GM18520 (cell line): Measurements from ENCODE around the gene PDCD4.
A peak's percentile ranks its signal among the peaks of the same experiment; 100 is the strongest.

Experiments used
- ATAC-seq: cut with Tn5 transposase; IDR thresholded peaks from one replicate; pipeline ENCODE4 v1.9.1; 2021; ENCODE audit not compliant: unreplicated experiment

PDCD4 gene

DNA sequence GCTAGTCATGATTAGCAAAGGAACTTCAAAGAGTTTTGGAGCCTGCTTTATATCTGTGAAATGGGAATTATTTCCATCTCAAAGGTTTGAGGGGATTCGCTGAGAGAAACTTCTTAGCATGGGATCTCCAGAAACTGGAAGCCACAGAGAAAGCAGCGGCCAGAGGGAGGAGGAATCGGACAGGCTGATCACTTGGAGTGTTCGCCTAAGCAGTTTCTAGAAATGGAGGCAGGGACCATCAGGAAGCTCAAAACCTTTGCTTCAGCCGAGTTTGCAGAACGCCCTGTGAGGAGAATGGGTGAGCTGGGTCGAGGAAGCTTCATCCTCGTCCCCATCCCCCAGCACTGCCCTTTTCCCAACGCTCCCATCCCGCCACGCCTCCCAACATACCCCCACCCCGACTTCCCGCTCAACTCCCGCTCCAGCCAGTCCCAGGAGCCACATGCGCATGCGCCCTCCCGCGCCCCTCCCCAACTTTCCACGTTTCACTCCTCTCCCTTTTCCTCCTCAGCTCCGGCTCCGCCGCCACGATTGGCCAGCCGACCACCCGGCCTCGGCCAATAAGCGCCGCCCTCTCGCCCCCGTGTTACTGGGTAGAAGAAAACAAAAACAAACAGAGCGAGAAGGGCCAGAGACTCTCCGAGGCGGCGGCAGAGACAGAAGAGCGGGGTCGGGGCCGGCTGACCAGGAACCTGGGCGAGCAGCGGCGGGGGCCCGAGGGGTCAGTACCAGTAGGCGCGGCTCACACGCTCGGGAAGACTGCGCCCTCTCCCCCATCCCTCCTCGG, at the start of gene PDCD4:
Gene PDCD4 (plus strand): TSS at position 631 of the 787 bp plus-strand sequence. CDS start 4,100 bp downstream, outside the sequence.
- ATAC-seq, result peak; percentile 56

DNA sequence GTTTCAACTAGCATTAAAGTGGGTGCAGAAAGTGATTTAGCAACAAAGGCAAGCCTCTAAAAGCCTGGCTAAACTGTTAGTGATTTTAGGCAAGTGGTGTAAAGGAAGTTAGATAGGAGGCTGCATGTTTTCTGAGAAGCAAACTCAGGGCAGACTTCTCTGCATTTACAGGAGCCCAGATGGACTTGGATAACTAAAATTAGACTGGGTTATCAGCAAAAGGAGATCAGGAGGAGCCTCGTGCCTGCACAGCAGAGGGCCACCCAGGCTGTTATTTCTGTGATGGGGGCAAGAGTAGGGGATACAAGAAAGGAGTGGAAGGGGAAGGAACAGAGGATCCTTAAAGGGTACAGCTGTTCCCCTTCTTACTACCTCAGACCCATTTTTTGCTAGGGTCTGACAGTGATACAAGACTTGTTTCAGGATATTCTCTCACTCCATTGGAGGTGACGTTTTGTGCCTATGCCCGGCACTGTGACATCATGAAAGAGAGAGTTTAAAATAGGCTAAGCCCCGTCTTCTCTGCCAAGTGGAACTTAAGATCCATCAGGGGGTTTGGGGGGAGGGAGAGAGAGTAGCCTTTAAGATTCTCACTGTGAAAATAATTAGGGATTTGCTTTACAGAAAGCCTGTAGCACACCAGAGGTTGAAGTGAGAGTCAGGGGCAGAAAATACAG, 49.6 kb upstream of the PDCD4 start:
- ATAC-seq, result no peak

DNA sequence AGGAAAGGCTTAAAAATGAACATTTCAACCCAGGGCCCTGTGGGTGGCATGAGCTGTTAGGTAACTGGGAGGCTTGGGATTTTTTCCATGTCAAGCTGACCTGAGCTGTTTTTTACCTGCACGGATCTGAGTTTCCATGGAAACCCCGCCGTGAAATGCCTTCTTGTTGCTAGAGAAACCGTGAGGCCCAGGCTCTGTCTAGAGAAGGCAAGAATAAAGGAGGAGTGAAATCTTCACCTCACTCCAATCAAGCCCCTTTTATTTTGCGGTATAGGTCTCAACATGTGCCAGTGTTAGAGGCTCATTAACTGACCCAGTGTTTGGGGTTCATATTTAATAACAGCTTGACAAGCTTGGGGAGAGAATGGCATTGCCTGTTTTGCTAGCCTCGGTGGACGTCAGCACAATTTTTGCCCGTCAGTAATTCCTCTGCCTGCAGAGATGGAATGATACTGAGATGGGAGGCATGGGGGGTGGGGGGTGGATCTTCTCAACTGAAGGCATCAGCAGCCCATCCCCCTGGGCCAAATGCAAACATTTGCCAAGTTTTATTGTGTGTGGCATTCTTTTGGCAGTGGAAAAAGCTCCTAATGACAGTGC, 48.9 kb upstream of the PDCD4 start:
- no peak for ATAC-seq

DNA sequence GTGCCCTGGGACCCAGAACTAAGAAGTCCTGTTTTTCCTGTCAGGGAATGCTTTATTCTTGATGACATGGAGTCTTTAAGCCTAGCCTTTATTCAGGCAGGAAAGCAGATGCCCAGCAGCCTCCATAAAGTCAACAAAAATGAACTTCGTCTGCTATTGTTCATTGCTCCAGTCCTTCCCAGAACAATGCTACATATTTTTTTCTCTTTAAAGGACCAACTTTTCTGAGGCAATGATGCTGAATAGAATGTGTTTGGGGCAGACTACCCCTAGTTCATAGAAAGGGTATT, 47.6 kb upstream of the PDCD4 start:
- no peak for ATAC-seq

DNA sequence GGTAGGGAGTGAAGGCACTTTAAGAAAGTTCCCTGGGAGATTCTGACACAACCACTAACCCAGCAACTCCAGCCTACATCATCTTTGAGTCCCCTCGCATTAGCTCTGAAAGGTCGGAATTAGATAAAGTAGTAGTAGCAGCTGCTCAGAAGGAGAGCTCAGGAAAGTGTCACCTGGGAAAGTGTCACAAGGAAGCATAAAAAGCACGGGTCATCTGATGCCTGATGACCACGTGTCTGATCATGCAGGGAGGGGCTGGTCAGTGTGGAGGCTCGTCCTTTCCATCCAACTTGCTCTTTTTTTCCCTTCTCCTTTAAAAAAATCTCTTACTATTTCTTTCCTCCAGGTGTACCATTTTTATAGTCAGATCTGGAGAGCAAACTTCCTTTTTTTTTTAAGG, 47.1 kb upstream of the PDCD4 start:
- ATAC-seq, result no peak

DNA sequence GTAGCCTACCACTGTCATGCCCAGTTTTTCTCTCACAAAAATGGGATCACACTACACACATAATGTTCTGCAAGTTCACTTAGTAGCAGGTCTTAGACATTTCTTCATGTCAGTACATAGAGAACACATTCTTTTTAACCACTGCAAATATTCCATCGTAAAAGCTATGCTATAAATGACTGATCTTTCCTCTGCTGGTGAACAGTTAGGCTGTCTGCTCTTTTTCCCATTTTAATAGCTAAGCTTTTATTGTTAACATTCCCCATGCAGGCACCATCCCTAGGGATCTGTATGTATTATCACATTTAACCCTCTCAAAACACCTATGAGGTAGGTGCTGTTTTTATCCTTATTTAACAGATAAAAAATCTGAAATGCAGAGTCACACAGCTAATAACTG, 46.2 kb upstream of the PDCD4 start:
- no peak for ATAC-seq

DNA sequence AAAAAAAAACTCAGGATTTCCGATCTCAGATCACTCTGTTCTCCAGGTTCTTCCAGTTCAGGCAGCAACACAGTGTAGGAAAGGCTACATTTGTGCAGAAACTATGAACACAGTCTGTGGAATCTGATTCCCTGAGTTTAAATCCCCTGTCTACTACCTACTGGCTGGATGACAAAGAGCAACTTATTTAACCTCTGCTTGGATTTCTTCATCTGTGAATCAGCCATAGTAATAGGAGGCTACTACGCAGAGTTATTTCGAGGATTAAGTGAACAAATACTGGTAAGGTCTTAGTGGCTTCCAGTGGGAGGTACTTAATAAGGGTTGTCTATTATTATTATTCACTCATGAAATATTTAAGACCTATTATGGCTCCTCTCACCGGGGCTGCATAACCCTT, 44.3 kb upstream of the PDCD4 start:
- ATAC-seq, result no peak

DNA sequence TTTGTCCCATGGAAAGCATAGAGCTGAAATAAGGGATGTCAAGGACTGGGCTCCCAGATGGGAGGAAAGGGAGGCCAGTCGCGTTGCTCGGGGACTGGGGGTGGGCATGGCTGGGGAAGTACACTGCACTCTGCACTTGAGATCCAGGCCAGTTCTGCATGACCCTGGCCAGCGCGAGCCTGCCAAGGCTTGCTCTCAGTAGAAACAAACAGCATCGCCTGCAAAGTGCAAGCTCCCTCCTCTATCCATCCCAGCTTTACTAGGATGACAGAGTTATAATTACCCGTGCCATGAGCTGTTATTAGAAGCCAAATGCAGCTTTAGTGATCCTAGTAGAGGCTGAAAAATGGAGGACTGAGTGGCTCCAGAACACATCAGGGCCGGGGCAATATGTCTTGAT, 43.9 kb upstream of the PDCD4 start:
- no peak for ATAC-seq

DNA sequence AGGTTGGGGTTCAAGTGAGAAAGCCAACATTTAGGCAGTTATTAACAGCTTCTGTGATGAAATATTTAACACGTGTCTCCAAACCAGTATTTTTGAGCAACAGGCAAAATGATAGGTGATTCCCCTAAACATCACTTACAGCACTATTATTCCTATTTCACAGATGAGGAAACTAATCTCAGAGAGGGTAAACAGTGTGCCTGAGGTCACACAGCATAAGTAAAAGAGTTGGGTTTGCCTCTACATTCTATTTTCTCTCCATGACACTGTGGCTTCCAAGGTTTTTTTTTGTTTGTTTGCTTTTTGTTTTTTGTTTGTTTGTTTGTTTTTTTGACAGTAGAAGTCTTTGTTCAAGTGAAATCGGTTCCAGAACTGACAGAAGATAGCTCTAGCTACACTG, 43.2 kb upstream of the PDCD4 start:
- ATAC-seq, result no peak

DNA sequence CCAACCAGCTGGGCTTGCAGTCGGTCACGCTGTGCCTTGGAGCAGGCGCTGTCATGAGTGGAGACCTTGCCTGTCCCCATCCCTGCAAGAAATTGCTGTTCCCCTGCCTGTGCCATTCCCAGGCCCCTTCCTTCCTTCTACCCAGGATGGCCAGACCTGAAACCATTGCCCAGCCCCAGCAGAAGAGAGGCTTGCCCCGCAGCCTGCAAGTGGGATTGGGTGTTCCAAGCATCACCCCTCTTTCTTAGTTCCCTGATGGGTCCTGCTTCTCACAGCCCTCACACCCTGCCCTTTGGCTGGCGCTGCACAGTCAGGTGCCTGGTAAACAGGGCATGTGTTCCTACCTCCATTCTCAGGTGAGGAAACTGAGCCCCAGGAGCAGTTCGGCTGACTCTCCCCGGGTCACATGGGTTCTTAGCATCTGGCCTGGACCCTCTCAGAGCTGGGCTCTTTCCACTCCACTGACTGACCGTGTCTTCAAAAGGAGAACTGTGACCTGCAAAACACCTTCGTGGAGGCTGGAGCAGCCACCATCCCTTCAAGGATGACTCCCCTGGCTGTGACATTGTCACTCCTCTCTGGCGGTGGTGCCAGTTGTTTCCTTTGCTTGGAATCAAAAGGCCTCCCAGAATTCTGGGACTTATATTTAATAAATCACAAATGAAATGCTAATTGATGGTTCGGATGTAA, 41.9 kb upstream of the PDCD4 start:
- no peak for ATAC-seq

DNA sequence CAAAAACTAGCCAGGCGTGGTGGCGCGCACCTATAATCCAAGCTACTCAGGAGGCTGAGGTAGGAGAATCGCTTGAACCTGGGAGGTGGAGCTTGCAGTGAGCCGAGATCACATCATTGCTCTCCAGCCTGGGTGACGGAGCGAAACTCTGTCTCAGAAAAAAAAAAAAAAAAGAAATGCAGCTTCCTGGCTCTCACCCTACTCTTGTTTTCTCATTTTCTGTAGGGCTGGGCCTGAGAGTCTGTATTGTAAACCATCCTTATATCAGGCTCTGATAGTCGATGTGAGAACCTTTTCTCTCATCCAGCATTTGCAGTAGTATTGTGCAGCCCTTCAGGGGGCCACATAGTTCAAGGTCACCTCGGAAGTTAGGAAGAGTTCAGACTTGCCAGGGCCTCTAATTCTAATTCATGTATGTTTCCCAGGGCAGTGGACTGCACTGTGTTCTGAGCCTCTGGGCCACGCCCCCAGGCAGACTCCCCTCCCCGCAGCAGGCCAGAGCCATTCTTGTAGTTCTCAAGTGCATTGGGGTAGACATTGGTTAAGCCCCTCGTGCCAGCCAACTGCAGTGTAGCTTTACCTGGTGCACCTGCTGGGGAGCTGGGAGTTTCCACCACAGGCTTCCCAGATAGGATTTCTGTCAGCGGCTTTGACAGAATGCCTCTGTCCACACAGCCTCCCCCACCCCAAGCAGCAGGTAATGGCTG, 38.3 kb upstream of the PDCD4 start:
- no peak for ATAC-seq

DNA sequence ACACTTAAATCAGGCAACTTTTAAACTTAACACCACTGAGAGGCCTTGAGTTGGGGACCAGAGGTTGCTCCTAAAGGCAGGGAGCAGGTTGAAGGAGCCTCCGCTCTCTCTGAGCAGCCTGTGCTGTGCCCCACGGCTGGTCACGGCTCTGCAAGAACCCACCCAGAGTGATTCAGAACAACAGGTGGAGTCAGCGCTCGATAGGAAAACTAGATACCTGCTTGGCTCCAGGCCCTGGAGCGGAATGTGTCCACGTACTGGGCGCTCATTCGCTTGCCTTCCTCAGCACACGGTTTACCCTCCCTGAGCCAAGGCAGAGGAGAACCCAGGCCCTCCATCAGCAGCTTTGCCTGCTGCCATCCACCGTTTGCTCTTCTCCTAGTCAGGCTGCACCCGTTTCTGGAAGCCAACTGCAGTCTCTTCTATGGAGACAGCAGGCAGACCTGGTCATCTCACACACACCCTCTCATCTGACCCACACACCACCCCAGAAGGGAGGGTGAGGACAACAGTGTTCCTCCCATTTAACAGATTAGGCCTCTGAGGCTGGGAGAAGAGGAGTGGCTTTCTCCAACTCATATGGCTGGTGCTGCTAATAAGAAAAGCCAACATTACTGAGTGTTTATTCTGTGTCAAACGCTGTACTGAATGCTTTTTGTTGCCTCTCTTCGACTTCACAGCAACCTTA, 37.6 kb upstream of the PDCD4 start:
- ATAC-seq, result no peak

DNA sequence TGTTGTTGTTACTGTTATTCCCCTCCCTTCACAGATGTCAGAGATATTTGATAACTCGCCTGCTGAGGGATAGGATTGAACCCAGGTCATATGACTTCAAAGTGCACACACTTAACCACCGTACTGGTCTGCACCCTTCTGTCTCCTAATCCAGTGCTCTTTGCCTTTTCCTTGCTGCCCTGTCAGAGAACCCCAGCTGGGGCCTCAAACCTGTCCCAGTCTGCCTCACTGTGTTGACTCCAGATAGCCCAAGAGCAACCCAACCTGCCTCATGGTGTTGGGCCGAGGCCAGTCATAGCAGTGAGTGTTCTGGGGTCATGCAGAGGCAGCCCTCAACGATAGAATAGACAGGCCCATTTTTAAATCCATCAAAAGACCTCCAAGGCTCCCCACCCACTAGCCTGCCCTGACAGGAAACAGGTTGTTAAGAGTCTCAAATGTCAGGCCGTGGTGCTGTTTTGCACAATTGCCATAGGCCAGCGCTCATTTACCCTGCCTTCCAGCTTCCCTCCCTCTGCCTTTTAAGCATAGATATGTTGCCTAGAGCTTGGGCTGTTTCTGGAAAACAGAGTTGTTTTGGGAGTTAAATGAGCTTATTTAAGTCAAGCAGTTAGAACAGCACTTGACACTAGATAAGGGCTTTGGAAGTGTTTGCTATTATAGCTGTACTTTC, 37.0 kb upstream of the PDCD4 start:
- ATAC-seq, result no peak

DNA sequence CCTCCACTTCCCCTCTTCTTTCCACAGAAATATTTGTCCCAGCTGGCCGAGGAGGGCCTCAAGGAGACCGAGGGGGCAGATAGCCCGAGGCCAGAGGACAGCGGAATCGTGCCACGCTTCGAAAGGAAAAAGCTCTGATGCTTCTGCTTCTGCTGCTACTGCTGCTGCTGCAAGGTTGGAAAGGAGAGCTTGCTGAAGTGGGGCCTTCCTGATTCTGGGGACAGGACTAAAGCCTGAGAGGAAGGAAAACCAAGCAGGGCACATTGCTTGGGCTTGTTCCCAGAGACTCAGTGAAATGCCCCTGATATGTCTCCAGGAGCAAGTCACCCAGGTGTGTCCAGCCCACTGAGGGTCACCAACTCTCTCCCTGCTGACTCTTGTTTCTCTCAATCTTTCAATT, 35.9 kb upstream of the PDCD4 start:
- no peak for ATAC-seq

DNA sequence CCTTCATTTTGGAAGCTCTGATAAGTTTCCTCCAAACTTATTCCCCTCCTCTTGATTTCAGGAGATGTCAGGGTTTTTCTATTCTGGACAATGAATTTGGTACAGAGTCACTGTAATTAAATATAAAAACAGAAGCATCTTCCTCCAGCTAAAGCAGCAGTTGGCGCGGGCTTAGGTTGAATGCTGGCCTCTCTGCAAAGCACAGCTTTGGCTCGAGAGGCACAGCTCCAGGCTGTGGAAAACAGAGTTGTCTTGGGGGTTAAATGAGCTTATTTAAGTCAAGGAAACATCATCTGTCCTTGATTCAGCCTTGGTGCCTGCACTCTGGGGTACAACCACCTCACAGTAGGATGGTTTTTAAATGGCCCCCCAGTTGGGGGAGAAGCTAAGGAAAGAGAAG, 35.0 kb upstream of the PDCD4 start:
- ATAC-seq, result no peak

DNA sequence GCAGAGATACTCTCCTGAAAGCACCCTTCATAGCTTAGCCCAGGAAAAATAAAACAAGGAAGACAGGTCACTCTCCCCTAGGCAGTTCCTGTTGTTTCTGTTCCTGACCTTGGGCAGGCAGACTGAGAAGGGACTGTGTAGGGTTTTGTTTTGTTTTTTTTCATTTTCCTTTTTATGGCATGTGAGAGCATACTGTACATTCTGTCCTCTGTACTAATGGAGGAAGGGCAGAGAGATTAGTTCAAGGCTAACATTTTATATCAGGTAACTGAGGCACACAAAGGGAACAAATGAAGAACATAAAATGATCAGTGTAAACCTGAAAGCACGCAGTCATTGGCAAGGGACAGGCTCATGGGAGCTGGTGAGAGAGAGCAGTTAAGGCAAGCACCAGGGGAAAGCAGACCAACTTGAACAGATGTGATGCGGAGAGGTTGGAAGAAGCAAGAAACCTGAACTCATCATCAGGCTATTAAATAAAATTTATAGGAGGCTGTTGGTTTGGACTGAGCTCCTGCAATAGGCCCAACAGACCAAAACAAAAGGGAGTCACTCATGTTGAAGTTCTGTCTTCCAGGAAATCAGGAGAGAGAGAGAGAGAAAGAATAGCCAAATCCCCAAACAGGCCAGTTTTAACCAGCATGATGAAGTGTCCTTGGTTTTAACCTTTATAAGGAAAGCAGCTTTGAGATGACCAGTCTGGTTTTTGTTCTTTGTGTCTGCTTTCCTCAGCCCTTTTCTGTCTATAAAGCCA, 34.1 kb upstream of the PDCD4 start:
- no peak for ATAC-seq

DNA sequence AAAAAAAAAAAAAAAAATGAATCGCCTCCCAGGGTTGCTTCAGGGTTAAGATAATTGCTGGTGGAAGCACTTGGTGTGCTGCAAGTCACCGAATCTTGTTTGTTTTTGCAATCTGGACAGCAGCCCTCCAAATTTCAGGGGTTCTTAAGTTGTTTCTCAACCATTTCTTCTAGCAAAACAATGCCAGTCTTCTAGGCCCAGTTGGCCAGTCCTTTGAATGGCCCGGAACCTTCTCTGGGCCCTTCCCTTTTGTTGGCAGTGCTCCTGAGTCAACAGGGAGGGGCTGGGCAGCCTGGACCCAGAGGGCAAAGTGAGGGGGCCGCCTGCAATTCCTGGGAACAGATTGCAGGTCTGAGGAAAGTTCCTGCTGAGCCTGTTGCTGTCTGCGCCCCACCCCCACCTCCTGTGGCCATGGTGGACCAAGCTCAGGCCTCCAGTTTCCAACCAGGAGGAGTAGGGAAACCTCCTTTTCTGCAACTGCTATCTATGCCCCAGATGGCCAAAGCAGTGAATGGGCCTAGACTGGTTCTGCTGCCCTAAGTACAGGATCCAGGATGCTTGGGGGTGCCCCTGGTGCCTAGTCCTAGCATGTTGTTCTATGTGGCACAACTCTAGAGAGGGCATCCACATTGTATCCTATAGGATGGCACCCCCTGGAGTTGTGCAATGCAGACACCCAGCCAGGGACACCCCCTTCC, 31.4 kb upstream of the PDCD4 start:
- no peak for ATAC-seq

DNA sequence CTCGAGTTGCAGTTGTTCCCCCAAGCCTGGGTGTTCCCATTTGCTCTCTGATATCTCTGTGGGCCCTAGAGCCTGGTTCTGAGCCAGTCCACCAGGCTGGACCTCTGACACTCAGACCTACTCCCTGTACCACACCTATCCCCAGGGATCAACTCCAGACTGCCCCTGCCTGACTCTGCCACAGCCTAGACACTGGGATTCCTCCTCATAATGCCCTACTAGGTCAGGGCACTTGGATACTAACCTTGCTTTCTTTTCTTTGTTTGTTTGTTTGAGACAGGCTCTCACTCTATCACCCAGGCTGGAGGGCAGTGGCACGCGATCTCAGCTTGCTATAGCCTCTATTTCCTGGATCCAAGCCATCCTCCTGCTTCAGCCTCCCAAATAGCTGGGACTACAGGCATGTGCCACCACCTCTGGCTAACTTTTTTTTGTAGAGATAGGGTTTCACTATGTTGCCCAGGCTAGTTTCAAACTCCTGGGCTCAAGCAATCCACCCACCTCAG, 30.8 kb upstream of the PDCD4 start:
- no peak for ATAC-seq
